Neural progenitor cell (in vitro differentiated cells): ENCODE data around the gene ATF3. TPM values are rescaled to one million over a fixed set of nuclear protein-coding genes. Genes with fewer than 3 reads are reported as not detected.
A peak's percentile ranks its signal among the peaks of the same experiment; 100 is the strongest.

Experiments used
- DNase-seq: peaks from one replicate; pipeline ENCODE4 v3.0.0-alpha.2; 2016; ENCODE audit warnings: low spot score
- H2AFZ ChIP-seq: fragments of 200-600 bp; sonication (generic); replicated peaks from 2 replicates; pipeline ENCODE4 v1.6.1; 2016; ENCODE audit warnings: antibody characterized with exemption
- H3F3A ChIP-seq: fragments of 200-600 bp; sonication (generic); 2 replicates; pipeline ENCODE4 v1.6.1; 2016; ENCODE audit warnings: antibody characterized with exemption, low read depth
- H3K27ac ChIP-seq: fragments of 200-600 bp; sonication (generic); 2 replicates; pipeline ENCODE4 v1.5.1; 2016; ENCODE audit warnings: mild to moderate bottlenecking
- H3K27me3 ChIP-seq: fragments of 200-600 bp; sonication (generic); 2 replicates; pipeline ENCODE4 v1.6.1; 2016; ENCODE audit warnings: mild to moderate bottlenecking, moderate library complexity
- H3K36me3 ChIP-seq: fragments of 200-600 bp; sonication (generic); 2 replicates; pipeline ENCODE4 v1.5.1; 2016
- H3K4me1 ChIP-seq: fragments of 200-600 bp; sonication (generic); 2 replicates; pipeline ENCODE4 v1.6.1; 2016; ENCODE audit warnings: mixed run types
- H3K4me2 ChIP-seq: fragments of 200-600 bp; sonication (generic); 2 replicates; pipeline ENCODE4 v1.6.1; 2016
- H3K4me3 ChIP-seq: fragments of 200-600 bp; sonication (generic); 2 replicates; pipeline ENCODE4 v1.5.1; 2016
- H3K79me2 ChIP-seq: fragments of 200-600 bp; sonication (generic); 2 replicates; pipeline ENCODE4 v1.6.1; 2016; ENCODE audit warnings: low read depth
- H3K9ac ChIP-seq: fragments of 200-600 bp; sonication (generic); 2 replicates; pipeline ENCODE4 v1.6.1; 2016
- H3K9me3 ChIP-seq: fragments of 200-600 bp; sonication (generic); 2 replicates; pipeline ENCODE4 v1.5.1; 2016; ENCODE audit warnings: low read depth
- H4K20me1 ChIP-seq: fragments of 200-600 bp; sonication (generic); 2 replicates; pipeline ENCODE4 v1.6.1; 2016; ENCODE audit warnings: low read depth
- H3K27ac Mint-ChIP-seq: 3 replicates; pipeline ENCODE4 v1.8.0; 2021; ENCODE audit warnings: mixed read lengths
- H3K27me3 Mint-ChIP-seq: 2 replicates; pipeline ENCODE4 v1.8.0; 2022; ENCODE audit warnings: low read depth, mild to moderate bottlenecking, inconsistent platforms, moderate library complexity, mixed read lengths; ENCODE audit not compliant: insufficient read depth
- H3K36me3 Mint-ChIP-seq: 3 replicates; pipeline ENCODE4 v1.8.0; 2021; ENCODE audit warnings: mixed read lengths
- H3K4me1 Mint-ChIP-seq: 3 replicates; pipeline ENCODE4 v1.8.0; 2021; ENCODE audit warnings: mixed read lengths
- H3K4me3 Mint-ChIP-seq: 3 replicates; pipeline ENCODE4 v1.8.0; 2021; ENCODE audit warnings: mild to moderate bottlenecking, moderate library complexity, mixed read lengths
- H3K9me3 Mint-ChIP-seq: 3 replicates; pipeline ENCODE4 v1.8.0; 2020; ENCODE audit warnings: mixed read lengths
- CTCF ChIP-seq: fragments of 200-600 bp; sonication (generic); IDR thresholded peaks from 2 replicates; pipeline ENCODE4 v1.5.1; 2017; ENCODE audit warnings: antibody characterized with exemption, mild to moderate bottlenecking
- EZH2 ChIP-seq: fragments of 200-600 bp; sonication (generic); IDR thresholded peaks from 2 replicates; pipeline ENCODE4 v1.6.1; 2017; ENCODE audit warnings: antibody characterized with exemption, mild to moderate bottlenecking, moderate library complexity
- EZH2phosphoT487 ChIP-seq: fragments of 200-600 bp; sonication (generic); IDR thresholded peaks from 2 replicates; pipeline ENCODE4 v1.6.1; 2017; ENCODE audit warnings: antibody characterized with exemption
- total RNA-seq: library from RNA; depleted of rRNA; stranded (reverse); fragments of >200 nt; gene quantifications from 2 replicates; pipeline ENCODE4 v1.2.3, GENCODE V29; 2015; ENCODE audit warnings: low replicate concordance

The ATF3 gene
- total RNA-seq, 1 donor from 2014 or later = 7.8 TPM

GRCh38 chr1:212614453-212615200 lies 6.1 kb downstream of the ATF3 start:
- Mint-ChIP-seq H3K4me1 (peaks cover 51% of the 10 kb centered on the region), H3K27ac (no peak overlapping the region), H3K4me3 (no peak overlapping the region), H3K36me3 (peaks cover 47% of the 10 kb centered on the region), H3K9me3 (no peaks in the 10 kb centered on the region), H3K27me3 (peaks cover 11% of the 10 kb centered on the region)
- Histone ChIP-seq H3K79me2 (no peaks in the 10 kb centered on the region), H3F3A (peaks cover 11% of the 10 kb centered on the region), H3K4me2 (no peak overlapping the region), H3K4me3 (no peak overlapping the region), H3K9ac (no peak overlapping the region), H4K20me1 (peaks cover 12% of the 10 kb centered on the region), H3K4me1 (peaks cover 12% of the 10 kb centered on the region), H3K36me3 (no peaks in the 10 kb centered on the region), H2AFZ (no peak overlapping the region), H3K27me3 (peaks cover 23% of the 10 kb centered on the region), H3K9me3 (no peaks in the 10 kb centered on the region), H3K27ac (no peak overlapping the region)
- no peak for DNase-seq
- no peak for TF ChIP-seq CTCF
- TF ChIP-seq EZH2 = no peak
- no peak for TF ChIP-seq EZH2phosphoT487

- Mint-ChIP-seq H3K36me3 (peaks cover 50% of the 10 kb centered on the region), H3K9me3 (no peaks in the 10 kb centered on the region), H3K27me3 (peaks cover 6% of the 10 kb centered on the region), H3K4me3 (no peak overlapping the region), H3K27ac (no peak overlapping the region), H3K4me1 (peaks cover 49% of the 10 kb centered on the region)
- H3K79me2 ChIP-seq = no peaks in the 10 kb centered on the region
- DNase-seq = no peak
- H3K9me3 ChIP-seq = no peaks in the 10 kb centered on the region
- H3K27me3 ChIP-seq = peaks cover 18% of the 10 kb centered on the region
- TF ChIP-seq CTCF (no peak), EZH2phosphoT487 (no peak), EZH2 (no peak)
- H2AFZ ChIP-seq = no peak overlapping the region
- peaks cover 6% of the 10 kb centered on the region for H3F3A ChIP-seq
- H3K27ac ChIP-seq = no peak overlapping the region
- peaks cover 10% of the 10 kb centered on the region for H3K4me1 ChIP-seq
- no peak overlapping the region for H3K9ac ChIP-seq
- H4K20me1 ChIP-seq = peaks cover 7% of the 10 kb centered on the region
- H3K36me3 ChIP-seq = no peaks in the 10 kb centered on the region
- H3K4me2 ChIP-seq = no peak overlapping the region
- H3K4me3 ChIP-seq = no peak overlapping the region
Measured at GRCh38 chr1:212615201-212615470, 6.6 kb downstream of the ATF3 start.

- H3K4me1 ChIP-seq = peaks cover 27% of the 10 kb centered on the region
- H3K4me2 ChIP-seq = no peak overlapping the region
- no peaks in the 10 kb centered on the region for H4K20me1 ChIP-seq
- H3K4me3 ChIP-seq = no peak overlapping the region
- H3K36me3 ChIP-seq = no peaks in the 10 kb centered on the region
- H2AFZ ChIP-seq = no peak overlapping the region
- no peak for TF ChIP-seq EZH2
- TF ChIP-seq EZH2phosphoT487 = no peak
- TF ChIP-seq CTCF = no peak
- H3K27me3 ChIP-seq = no peaks in the 10 kb centered on the region
- no peaks in the 10 kb centered on the region for H3K79me2 ChIP-seq
- no peak overlapping the region for H3K9ac ChIP-seq
- Mint-ChIP-seq H3K9me3 (no peaks in the 10 kb centered on the region), H3K36me3 (peaks cover 61% of the 10 kb centered on the region), H3K4me1 (peaks cover 31% of the 10 kb centered on the region), H3K4me3 (no peak overlapping the region), H3K27ac (no peak overlapping the region), H3K27me3 (peaks cover 6% of the 10 kb centered on the region)
- H3F3A ChIP-seq = peaks cover 12% of the 10 kb centered on the region
- H3K27ac ChIP-seq = peak overlapping the region; percentile 31
- H3K9me3 ChIP-seq = no peaks in the 10 kb centered on the region
- peak; percentile 50 for DNase-seq
Measured at GRCh38 chr1:212618466-212619210, 10.1 kb downstream of the ATF3 start.
